GM12892 (cell line): ENCODE measurements around the gene AOPEP.

Experiments used
- POLR2A ChIP-seq: IDR thresholded peaks from 2 replicates; pipeline ENCODE4 v1.6.1; 2011; ENCODE audit warnings: low read depth, low read length, control low read depth
- TAF1 ChIP-seq: IDR thresholded peaks from 2 replicates; pipeline ENCODE4 v1.6.1; 2011; ENCODE audit warnings: low read depth, mild to moderate bottlenecking, control low read depth, low read length, borderline replicate concordance

DNA sequence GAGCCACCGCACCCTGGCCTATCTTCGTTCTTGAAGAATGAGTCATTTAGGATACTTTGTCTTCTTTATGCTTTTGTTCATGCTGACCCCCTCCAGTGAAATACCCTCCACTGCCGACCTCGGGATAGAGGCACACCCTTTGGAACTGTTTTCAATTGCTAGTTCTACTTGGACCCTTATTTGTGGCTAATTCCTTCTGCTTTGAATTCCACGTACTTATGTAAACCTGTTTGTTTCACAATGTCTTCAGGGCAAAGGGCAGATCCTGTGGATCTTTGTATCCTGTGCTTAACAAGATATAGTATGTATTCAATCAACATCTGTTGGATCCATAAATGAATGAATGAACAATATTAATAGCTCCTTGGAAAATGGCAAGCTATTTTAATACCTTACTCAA lies 19.6 kb upstream of the AOPEP start:
- TF ChIP-seq TAF1: no peak
- TF ChIP-seq POLR2A: no peak
